K562 (cell line): ENCODE data around the gene ZNF544. TPM values are rescaled to one million over a fixed set of nuclear protein-coding genes. Genes with fewer than 3 reads are reported as not detected.

Experiments
- FOXM1 ChIP-seq, 2 experiments: fragments of 450-650 bp in 1 of 2; sonication (generic) in 1 of 2; formaldehyde crosslinking in 1 of 2; IDR thresholded peaks; 2 replicates each; pipeline versions ENCODE4 v1.6.1 to v1.9.0; 2017 to 2022; ENCODE audit warnings: low read depth in 2 of 2, mild to moderate bottlenecking in 2 of 2, missing genetic modification reagents in 1 of 2, moderate library complexity in 1 of 2
- MTA3 ChIP-seq: fragments of 450-650 bp; formaldehyde crosslinking; IDR thresholded peaks from 2 replicates; pipeline ENCODE4 v1.6.1; 2017; ENCODE audit warnings: mild to moderate bottlenecking, borderline replicate concordance
- SRSF3 ChIP-seq: fragments of 200-400 bp; formaldehyde crosslinking; IDR thresholded peaks from 2 replicates; pipeline ENCODE4 v1.6.1; 2016; ENCODE audit warnings: mild to moderate bottlenecking, low read length, moderate library complexity; ENCODE audit not compliant: insufficient read depth
- XRCC5 ChIP-seq: fragments of 200-400 bp; formaldehyde crosslinking; IDR thresholded peaks from 2 replicates; pipeline ENCODE4 v1.6.1; 2017; ENCODE audit warnings: low read depth, mild to moderate bottlenecking, low read length
- polyA plus RNA-seq, 8 experiments: library from polyadenylated mRNA; depleted of rRNA in 4 of 8; stranded (reverse) in 5 of 8; unstranded in 3 of 8; fragments of >200 nt; fragmentation: Nextera tagmentation in 2 of 8; fragmentation: Illumina TruSeq in 1 of 8; extraction: Ambion mirVana in 2 of 8; extraction: Trizol in 1 of 8; gene quantifications; 2 replicates each; pipeline versions ENCODE4 v1.2.1 to v1.2.3, GENCODE V29; 2011 to 2014; ENCODE audit warnings: inconsistent platforms in 1 of 8, missing spikeins in 1 of 8
- total RNA-seq, 7 experiments: library from RNA; depleted of rRNA in 6 of 7; stranded (reverse); fragments of >200 nt in 6 of 7; fragmentation: Illumina TruSeq in 2 of 7; extraction: Trizol in 2 of 7; gene quantifications; 2 replicates each; pipeline versions ENCODE4 v1.2.1 to v1.2.3, GENCODE V29; 2011 to 2021; ENCODE audit warnings: low replicate concordance in 1 of 7
- TF ChIP-seq, protein P1 (sequence below), 2 experiments: IDR thresholded peaks in 1 of 2; conservative IDR thresholded peaks in 1 of 2; 2 replicates each; pipeline ENCODE4 v1.6.1; 2016; ENCODE audit warnings: low read depth in 2 of 2, mild to moderate bottlenecking in 1 of 2, missing compliant biosample characterization in 1 of 2, missing genetic modification characterization in 1 of 2, moderate library complexity in 1 of 2
- TF ChIP-seq, protein P2 (sequence below): fragments of 450-650 bp; IDR thresholded peaks from 2 replicates; pipeline ENCODE4 v1.6.1; 2016; ENCODE audit warnings: low read depth
- TF ChIP-seq, protein P3 (sequence below): fragments of 450-650 bp; formaldehyde crosslinking; IDR thresholded peaks from 2 replicates; pipeline ENCODE4 v1.4.0; 2020; ENCODE audit warnings: mild to moderate bottlenecking, moderate library complexity
- TF ChIP-seq, protein P4 (sequence below): fragments of 250-450 bp; sonication (Bioruptor Pico); IDR thresholded peaks from 2 replicates; pipeline ENCODE4 v1.4.0; 2020; ENCODE audit warnings: mild to moderate bottlenecking, moderate library complexity

The ZNF544 gene
- total and polyA plus RNA-seq, 9 of the 15 experiments (the other 6 are each of a cell fraction or from before 2014, with no cell fraction given): 23.6 to 59.0 (median 41.4) TPM

DNA sequence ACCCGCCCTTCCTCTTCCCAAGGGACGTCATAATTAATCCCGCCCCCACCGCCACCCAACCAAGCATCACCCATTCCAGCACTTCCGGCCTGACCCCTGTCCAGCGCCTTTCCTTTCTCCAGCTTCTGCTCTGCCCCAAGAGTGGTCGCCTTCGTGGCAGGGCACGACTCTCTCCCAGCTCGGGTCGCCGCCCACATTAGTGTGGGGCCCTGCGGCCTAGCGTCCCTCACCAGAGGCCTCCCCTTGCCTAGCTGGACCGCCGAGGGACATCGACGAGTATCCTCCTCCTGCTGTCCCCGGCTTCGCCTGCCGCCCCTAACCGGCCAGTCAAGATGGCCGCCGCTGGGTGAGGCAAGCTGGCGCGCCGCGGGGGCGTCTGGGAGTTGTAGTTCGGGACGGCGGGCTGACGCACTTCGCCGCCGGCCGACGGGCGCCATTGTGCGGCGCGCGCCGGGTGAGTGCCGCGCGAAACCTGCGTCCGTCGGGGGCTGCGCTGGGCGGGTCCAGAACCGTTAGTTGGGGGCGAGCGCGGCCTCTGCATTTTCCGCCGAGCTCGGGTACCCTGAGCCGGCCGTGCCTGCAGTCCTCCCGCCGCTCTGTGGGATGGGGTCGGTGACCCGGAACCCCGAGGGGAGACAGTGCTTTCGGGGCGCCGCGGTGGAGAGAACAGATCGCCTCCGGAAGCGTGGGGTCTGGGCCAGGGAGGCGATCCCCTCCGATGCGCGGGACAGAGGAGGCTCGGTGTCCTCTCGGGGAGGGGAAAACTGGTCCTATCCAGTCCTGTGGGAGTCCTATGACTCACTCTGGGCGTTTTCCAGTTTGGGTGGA, 45.5 kb upstream of the ZNF544 start, which contains the start of gene ZNF274 (continued):
- TF ChIP-seq, protein P1, sequence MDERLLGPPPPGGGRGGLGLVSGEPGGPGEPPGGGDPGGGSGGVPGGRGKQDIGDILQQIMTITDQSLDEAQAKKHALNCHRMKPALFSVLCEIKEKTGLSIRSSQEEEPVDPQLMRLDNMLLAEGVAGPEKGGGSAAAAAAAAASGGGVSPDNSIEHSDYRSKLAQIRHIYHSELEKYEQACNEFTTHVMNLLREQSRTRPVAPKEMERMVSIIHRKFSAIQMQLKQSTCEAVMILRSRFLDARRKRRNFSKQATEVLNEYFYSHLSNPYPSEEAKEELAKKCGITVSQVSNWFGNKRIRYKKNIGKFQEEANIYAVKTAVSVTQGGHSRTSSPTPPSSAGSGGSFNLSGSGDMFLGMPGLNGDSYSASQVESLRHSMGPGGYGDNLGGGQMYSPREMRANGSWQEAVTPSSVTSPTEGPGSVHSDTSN (CRISPR knock-in tag; IDR thresholded peaks at IDR 0.05; ENCODE audit: low read depth): no peak
- TF ChIP-seq, protein P1 (tag; conservative IDR thresholded peaks at IDR 0.05; ENCODE audit: low read depth): no peak
- TF ChIP-seq MTA3: peak; percentile 74; the same call in 1 of the 2 replicates
- TF ChIP-seq, protein P2, sequence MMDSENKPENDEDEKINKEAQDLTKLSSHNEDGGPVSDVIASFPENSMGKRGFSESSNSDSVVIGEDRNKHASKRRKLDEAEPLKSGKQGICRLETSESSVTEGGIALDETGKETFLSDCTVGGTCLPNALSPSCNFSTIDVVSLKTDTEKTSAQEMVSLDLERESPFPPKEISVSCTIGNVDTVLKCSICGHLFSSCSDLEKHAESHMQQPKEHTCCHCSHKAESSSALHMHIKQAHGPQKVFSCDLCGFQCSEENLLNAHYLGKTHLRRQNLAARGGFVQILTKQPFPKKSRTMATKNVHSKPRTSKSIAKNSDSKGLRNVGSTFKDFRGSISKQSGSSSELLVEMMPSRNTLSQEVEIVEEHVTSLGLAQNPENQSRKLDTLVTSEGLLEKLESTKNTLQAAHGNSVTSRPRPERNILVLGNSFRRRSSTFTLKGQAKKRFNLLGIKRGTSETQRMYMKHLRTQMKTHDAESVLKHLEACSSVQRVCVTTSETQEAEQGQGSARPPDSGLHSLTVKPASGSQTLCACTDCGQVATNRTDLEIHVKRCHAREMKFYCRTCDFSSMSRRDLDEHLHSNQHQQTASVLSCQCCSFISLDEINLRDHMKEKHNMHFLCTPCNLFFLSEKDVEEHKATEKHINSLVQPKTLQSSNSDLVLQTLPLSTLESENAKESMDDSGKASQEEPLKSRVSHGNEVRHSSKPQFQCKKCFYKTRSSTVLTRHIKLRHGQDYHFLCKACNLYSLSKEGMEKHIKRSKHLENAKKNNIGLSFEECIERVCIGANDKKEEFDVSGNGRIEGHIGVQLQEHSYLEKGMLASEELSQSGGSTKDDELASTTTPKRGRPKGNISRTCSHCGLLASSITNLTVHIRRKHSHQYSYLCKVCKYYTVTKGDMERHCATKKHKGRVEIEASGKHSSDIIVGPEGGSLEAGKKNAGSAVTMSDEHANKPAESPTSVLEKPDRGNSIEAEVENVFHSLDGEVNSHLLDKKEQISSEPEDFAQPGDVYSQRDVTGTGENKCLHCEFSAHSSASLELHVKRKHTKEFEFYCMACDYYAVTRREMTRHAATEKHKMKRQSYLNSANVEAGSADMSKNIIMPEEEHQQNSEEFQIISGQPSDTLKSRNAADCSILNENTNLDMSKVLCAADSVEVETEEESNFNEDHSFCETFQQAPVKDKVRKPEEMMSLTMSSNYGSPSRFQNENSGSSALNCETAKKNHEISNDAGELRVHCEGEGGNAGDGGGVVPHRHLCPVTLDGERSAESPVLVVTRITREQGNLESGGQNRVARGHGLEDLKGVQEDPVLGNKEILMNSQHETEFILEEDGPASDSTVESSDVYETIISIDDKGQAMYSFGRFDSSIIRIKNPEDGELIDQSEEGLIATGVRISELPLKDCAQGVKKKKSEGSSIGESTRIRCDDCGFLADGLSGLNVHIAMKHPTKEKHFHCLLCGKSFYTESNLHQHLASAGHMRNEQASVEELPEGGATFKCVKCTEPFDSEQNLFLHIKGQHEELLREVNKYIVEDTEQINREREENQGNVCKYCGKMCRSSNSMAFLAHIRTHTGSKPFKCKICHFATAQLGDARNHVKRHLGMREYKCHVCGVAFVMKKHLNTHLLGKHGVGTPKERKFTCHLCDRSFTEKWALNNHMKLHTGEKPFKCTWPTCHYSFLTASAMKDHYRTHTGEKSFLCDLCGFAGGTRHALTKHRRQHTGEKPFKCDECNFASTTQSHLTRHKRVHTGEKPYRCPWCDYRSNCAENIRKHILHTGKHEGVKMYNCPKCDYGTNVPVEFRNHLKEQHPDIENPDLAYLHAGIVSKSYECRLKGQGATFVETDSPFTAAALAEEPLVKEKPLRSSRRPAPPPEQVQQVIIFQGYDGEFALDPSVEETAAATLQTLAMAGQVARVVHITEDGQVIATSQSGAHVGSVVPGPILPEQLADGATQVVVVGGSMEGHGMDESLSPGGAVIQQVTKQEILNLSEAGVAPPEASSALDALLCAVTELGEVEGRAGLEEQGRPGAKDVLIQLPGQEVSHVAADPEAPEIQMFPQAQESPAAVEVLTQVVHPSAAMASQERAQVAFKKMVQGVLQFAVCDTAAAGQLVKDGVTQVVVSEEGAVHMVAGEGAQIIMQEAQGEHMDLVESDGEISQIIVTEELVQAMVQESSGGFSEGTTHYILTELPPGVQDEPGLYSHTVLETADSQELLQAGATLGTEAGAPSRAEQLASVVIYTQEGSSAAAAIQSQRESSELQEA: no peak
- peak; percentile 80; the same call in 1 of the 2 replicates for TF ChIP-seq SRSF3
- TF ChIP-seq, protein P3, sequence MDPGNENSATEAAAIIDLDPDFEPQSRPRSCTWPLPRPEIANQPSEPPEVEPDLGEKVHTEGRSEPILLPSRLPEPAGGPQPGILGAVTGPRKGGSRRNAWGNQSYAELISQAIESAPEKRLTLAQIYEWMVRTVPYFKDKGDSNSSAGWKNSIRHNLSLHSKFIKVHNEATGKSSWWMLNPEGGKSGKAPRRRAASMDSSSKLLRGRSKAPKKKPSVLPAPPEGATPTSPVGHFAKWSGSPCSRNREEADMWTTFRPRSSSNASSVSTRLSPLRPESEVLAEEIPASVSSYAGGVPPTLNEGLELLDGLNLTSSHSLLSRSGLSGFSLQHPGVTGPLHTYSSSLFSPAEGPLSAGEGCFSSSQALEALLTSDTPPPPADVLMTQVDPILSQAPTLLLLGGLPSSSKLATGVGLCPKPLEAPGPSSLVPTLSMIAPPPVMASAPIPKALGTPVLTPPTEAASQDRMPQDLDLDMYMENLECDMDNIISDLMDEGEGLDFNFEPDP (CRISPR knock-in tag): no peak
- TF ChIP-seq, protein P4, sequence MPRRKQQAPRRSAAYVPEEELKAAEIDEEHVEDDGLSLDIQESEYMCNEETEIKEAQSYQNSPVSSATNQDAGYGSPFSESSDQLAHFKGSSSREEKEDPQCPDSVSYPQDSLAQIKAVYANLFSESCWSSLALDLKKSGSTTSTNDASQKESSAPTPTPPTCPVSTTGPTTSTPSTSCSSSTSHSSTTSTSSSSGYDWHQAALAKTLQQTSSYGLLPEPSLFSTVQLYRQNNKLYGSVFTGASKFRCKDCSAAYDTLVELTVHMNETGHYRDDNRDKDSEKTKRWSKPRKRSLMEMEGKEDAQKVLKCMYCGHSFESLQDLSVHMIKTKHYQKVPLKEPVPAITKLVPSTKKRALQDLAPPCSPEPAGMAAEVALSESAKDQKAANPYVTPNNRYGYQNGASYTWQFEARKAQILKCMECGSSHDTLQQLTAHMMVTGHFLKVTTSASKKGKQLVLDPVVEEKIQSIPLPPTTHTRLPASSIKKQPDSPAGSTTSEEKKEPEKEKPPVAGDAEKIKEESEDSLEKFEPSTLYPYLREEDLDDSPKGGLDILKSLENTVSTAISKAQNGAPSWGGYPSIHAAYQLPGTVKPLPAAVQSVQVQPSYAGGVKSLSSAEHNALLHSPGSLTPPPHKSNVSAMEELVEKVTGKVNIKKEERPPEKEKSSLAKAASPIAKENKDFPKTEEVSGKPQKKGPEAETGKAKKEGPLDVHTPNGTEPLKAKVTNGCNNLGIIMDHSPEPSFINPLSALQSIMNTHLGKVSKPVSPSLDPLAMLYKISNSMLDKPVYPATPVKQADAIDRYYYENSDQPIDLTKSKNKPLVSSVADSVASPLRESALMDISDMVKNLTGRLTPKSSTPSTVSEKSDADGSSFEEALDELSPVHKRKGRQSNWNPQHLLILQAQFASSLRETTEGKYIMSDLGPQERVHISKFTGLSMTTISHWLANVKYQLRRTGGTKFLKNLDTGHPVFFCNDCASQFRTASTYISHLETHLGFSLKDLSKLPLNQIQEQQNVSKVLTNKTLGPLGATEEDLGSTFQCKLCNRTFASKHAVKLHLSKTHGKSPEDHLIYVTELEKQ: no peak
- TF ChIP-seq XRCC5: peak; percentile 56
- no peak for TF ChIP-seq FOXM1 (IDR thresholded peaks at IDR 0.05; ENCODE audit: low read depth)
- TF ChIP-seq FOXM1 (CRISPR knock-in tag; IDR thresholded peaks at IDR 0.05; ENCODE audit: low read depth): peak; percentile 60; the same call in 1 of the 2 replicates
